HCT116 (cell line): Measurements from ENCODE around the gene CCDC185. TPM values are rescaled to one million over a fixed set of nuclear protein-coding genes. Genes with fewer than 3 reads are reported as not detected.

Source experiments
- ATAC-seq: fragments of 200-7000 bp; cut with Tn5 transposase; 2 replicates; pipeline ENCODE4 v1.9.1; 2020; ENCODE audit warnings: mild to moderate bottlenecking, moderate library complexity
- BruUV-seq: library from RNA; stranded (reverse); fragments of 400-500 nt; replicated peaks from 2 replicates; lab custom pipeline; 2021; lab: Mats Ljungman, UMichigan
- CTCF ChIA-PET: fragments of 300-600 bp; sonication (Branson Sonifier 250); formaldehyde crosslinking; loops from one replicate; lab custom pipeline; 2021; ENCODE audit warnings: antibody characterized with exemption; lab: Charles Lee
- POLR2A ChIA-PET: fragments of 300-600, 350-600 bp; sonication (Branson Sonifier 250); formaldehyde crosslinking; loops from one replicate; lab custom pipeline; 2021; ENCODE audit warnings: antibody characterized with exemption; lab: Charles Lee
- RAD21 ChIA-PET, 2 experiments: fragments of 300-600 bp; sonication (Branson Sonifier 250); formaldehyde crosslinking; loops; one replicate each; lab custom pipeline; 2023; ENCODE audit warnings: low total read pairs in 2 of 2; ENCODE audit not compliant: uncharacterized antibody in 2 of 2, unreplicated experiment in 2 of 2, low non-redundant PET in 1 of 2; lab: Charles Lee
- DNase-seq: peaks from one replicate; pipeline ENCODE4 v3.0.0-alpha.2; 2010; ENCODE audit warnings: low read depth, low spot score
- H2AFZ ChIP-seq: fragments of 200-600 bp; shearing (Covaris generic), sonication (generic); 2 replicates; pipeline ENCODE4 v1.6.1; 2017; ENCODE audit warnings: low read depth, mixed run types, mixed read lengths, antibody characterized with exemption, low read length; ENCODE audit not compliant: poor library complexity, severe bottlenecking
- H3K27ac ChIP-seq: 2 replicates; pipeline ENCODE4 v1.5.1; 2012; ENCODE audit warnings: low read depth, low read length
- H3K27me3 ChIP-seq: fragments of 200-600 bp; sonication (generic); 2 replicates; pipeline ENCODE4 v1.6.1; 2016; ENCODE audit warnings: mixed run types, low read length, mixed read lengths; ENCODE audit not compliant: insufficient read depth
- H3K36me3 ChIP-seq, 2 experiments: fragments of 200-500 bp in 1 of 2; fragments of 200-600 bp in 1 of 2; sonication (Bioruptor generic) in 1 of 2; sonication (generic) in 1 of 2; 2 replicates each; pipeline versions ENCODE4 v1.5.1 to v1.6.1; 2014 to 2016; ENCODE audit warnings: low read length in 2 of 2, inconsistent platforms in 1 of 2, mixed read lengths in 1 of 2, mixed run types in 1 of 2; ENCODE audit not compliant: insufficient read depth in 2 of 2, control insufficient read depth in 1 of 2
- H3K4me1 ChIP-seq, 2 experiments: fragments of 200-600 bp in 1 of 2; sonication (generic) in 1 of 2; 2 replicates each; pipeline versions ENCODE4 v1.5.1 to v1.6.1; 2012 to 2017; ENCODE audit warnings: low read length in 2 of 2, inconsistent platforms in 1 of 2, mild to moderate bottlenecking in 1 of 2, mixed read lengths in 1 of 2, mixed run types in 1 of 2, moderate library complexity in 1 of 2; ENCODE audit not compliant: insufficient read depth in 2 of 2, control insufficient read depth in 1 of 2
- H3K4me2 ChIP-seq: fragments of 200-600 bp; sonication (generic); 2 replicates; pipeline ENCODE4 v1.6.1; 2017; ENCODE audit warnings: mixed run types, low read length, mixed read lengths
- H3K4me3 ChIP-seq, 2 experiments: fragments of 200-600 bp in 1 of 2; sonication (generic) in 1 of 2; replicated peaks in 1 of 2; 2 replicates each; pipeline ENCODE4 v1.5.1; 2011 to 2016; ENCODE audit warnings: low read length in 2 of 2, control low read depth in 1 of 2, low read depth in 1 of 2, mild to moderate bottlenecking in 1 of 2, mixed read lengths in 1 of 2, mixed run types in 1 of 2
- H3K79me2 ChIP-seq: fragments of 200-600 bp; sonication (generic); 2 replicates; pipeline ENCODE4 v1.6.1; 2017; ENCODE audit warnings: mild to moderate bottlenecking, mixed run types, low read length, moderate library complexity, mixed read lengths; ENCODE audit not compliant: insufficient read depth
- H3K9ac ChIP-seq: fragments of 200-600 bp; sonication (generic); 2 replicates; pipeline ENCODE4 v1.6.1; 2016; ENCODE audit warnings: low read length, mixed read lengths
- H3K9me2 ChIP-seq: fragments of 200-600 bp; sonication (generic), shearing (Covaris generic); 2 replicates; pipeline ENCODE4 v1.6.1; 2017; ENCODE audit warnings: mixed run types, mild to moderate bottlenecking, moderate library complexity; ENCODE audit not compliant: insufficient read depth
- H3K9me3 ChIP-seq, 2 experiments: fragments of 200-500 bp in 1 of 2; fragments of 200-600 bp in 1 of 2; sonication (Bioruptor generic) in 1 of 2; sonication (generic) in 1 of 2; 2 replicates each; pipeline ENCODE4 v1.6.1; 2014 to 2017; ENCODE audit warnings: low read length in 2 of 2, mixed read lengths in 2 of 2, inconsistent platforms in 1 of 2, low read depth in 1 of 2, mild to moderate bottlenecking in 1 of 2, mixed run types in 1 of 2, moderate library complexity in 1 of 2; ENCODE audit not compliant: control insufficient read depth in 1 of 2, insufficient read depth in 1 of 2
- H4K20me1 ChIP-seq: fragments of 200-600 bp; sonication (generic), shearing (Covaris generic); 2 replicates; pipeline ENCODE4 v1.6.1; 2017; ENCODE audit warnings: mixed run types, mild to moderate bottlenecking, moderate library complexity; ENCODE audit not compliant: insufficient read depth
- ATF3 ChIP-seq: IDR thresholded peaks from 2 replicates; pipeline ENCODE4 v1.6.1; 2012
- CBX3 ChIP-seq: IDR thresholded peaks from 2 replicates; pipeline ENCODE4 v1.6.1; 2012; ENCODE audit warnings: low read depth
- CEBPB ChIP-seq: IDR thresholded peaks from 2 replicates; pipeline ENCODE4 v1.6.1; 2012; ENCODE audit warnings: low read depth
- EGR1 ChIP-seq: IDR thresholded peaks from 2 replicates; pipeline ENCODE4 v1.6.1; 2012; ENCODE audit warnings: low read depth
- FOSL1 ChIP-seq: IDR thresholded peaks from 2 replicates; pipeline ENCODE4 v1.6.1; 2012; ENCODE audit warnings: low read depth
- JUND ChIP-seq: IDR thresholded peaks from 2 replicates; pipeline ENCODE4 v1.6.1; 2012
- POLR2A ChIP-seq: IDR thresholded peaks from 2 replicates; pipeline ENCODE4 v1.7.0; 2011; ENCODE audit warnings: borderline replicate concordance; ENCODE audit not compliant: insufficient read depth, insufficient read length; ENCODE audit errors: extremely low read depth
- POLR2AphosphoS5 ChIP-seq: IDR thresholded peaks from 2 replicates; pipeline ENCODE4 v1.6.1; 2011; ENCODE audit warnings: mild to moderate bottlenecking, low read depth, low read length, moderate library complexity
- RAD21 ChIP-seq: IDR thresholded peaks from 2 replicates; pipeline ENCODE4 v1.6.1; 2012; ENCODE audit warnings: low read depth, mild to moderate bottlenecking
- SP1 ChIP-seq: IDR thresholded peaks from 2 replicates; pipeline ENCODE4 v1.6.1; 2012; ENCODE audit warnings: low read depth
- TCF7L2 ChIP-seq: IDR thresholded peaks from 2 replicates; pipeline ENCODE4 v1.7.0; 2011; ENCODE audit warnings: borderline replicate concordance, inconsistent platforms; ENCODE audit not compliant: insufficient read depth, insufficient read length; ENCODE audit errors: extremely low read depth
- YY1 ChIP-seq: IDR thresholded peaks from 2 replicates; pipeline ENCODE4 v1.6.1; 2011; ENCODE audit warnings: low read length, low read depth, moderate library complexity, mild to moderate bottlenecking; ENCODE audit not compliant: insufficient replicate concordance; ENCODE audit errors: extremely low read depth
- ZFX ChIP-seq: fragments of 450-650 bp; IDR thresholded peaks from 2 replicates; pipeline ENCODE4 v1.6.1; 2017
- ZNF274 ChIP-seq: fragments of 200-500 bp; sonication (Bioruptor generic); IDR thresholded peaks from 2 replicates; pipeline ENCODE4 v1.6.1; 2014; ENCODE audit warnings: mild to moderate bottlenecking, low read depth, low read length, inconsistent platforms
- intact Hi-C: fragments of 100-400 bp; cut with micrococcal nuclease; formaldehyde crosslinking; loops from 2 replicates; pipeline ENCODE4 v1.10.0; 2022
- total RNA-seq: library from RNA; stranded (reverse); gene quantifications from one replicate; pipeline ENCODE4 v1.2.1, GENCODE V29; 2021; ENCODE audit not compliant: unreplicated experiment
- TF ChIP-seq, protein P1 (sequence below): IDR thresholded peaks from 2 replicates; pipeline ENCODE4 v1.6.1; 2012
- TF ChIP-seq, protein P2 (sequence below), 3 experiments: fragments of 200-600 bp in 1 of 3; sonication (generic) in 1 of 3; IDR thresholded peaks in 2 of 3; conservative IDR thresholded peaks in 1 of 3; 2 replicates each; pipeline ENCODE4 v1.5.1; 2012 to 2017; ENCODE audit warnings: low read depth in 2 of 3, low read length in 2 of 3, antibody characterized with exemption in 1 of 3, borderline replicate concordance in 1 of 3, control low read depth in 1 of 3, mild to moderate bottlenecking in 1 of 3, mixed read lengths in 1 of 3, mixed run types in 1 of 3, moderate library complexity in 1 of 3; ENCODE audit not compliant: insufficient read depth in 1 of 3
- TF ChIP-seq, protein P3 (sequence below): IDR thresholded peaks from 2 replicates; pipeline ENCODE4 v1.6.1; 2011; ENCODE audit warnings: mild to moderate bottlenecking, low read length, moderate library complexity; ENCODE audit not compliant: insufficient replicate concordance; ENCODE audit errors: extremely low read depth

The CCDC185 gene
- total RNA-seq, 1 experiment from 2014 or later, result not detected

DNA sequence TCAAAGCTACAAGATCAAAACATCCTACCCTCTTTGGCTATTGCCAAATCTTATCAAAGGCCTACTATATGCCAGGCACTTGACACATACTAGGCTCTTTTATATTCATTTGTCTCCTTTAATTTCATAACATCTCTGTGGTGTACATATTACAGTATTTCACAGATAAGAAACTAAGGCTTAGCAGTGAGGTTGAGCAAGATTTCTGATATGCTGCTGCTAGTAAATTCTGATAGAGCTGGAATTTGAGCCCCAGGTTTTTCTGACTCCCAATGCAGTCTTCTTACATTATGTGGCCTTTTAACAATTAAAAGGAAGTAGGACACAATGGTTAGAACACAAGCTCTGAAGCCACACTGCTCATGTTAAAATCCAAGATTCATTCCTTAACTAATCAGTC lies 16.8 kb downstream of the CCDC185 start:
- ChIA-PET CTCF (no interaction called here), POLR2A (no interaction called here)

More for the DNA sequence above, 16.8 kb downstream of the CCDC185 start:
- H3K4me2 ChIP-seq, result no peak overlapping the region
- no peaks in the 10 kb centered on the region for H3K79me2 ChIP-seq
- BruUV-seq, result no TSS peak
- no peak overlapping the region for H3K27ac ChIP-seq
- RAD21 ChIA-PET, result no interaction called here
- no peaks in the 10 kb centered on the region for H3K9me2 ChIP-seq
- no peak overlapping the region for H3K4me3 ChIP-seq
- H3K36me3 ChIP-seq, result no peaks in the 10 kb centered on the region
- DNase-seq (no peak), ATAC-seq (no peak)
- no peaks in the 10 kb centered on the region for H3K4me1 ChIP-seq
- H3K27me3 ChIP-seq, result no peaks in the 10 kb centered on the region
- TF ChIP-seq TCF7L2 (no peak), RAD21 (no peak), FOSL1 (no peak), CEBPB (no peak), POLR2AphosphoS5 (no peak), SP1 (no peak), ZFX (no peak), EGR1 (no peak), ZNF274 (no peak), CBX3 (no peak), POLR2A (no peak), YY1 (no peak), ATF3 (no peak), JUND (no peak)
- TF ChIP-seq, protein P1, sequence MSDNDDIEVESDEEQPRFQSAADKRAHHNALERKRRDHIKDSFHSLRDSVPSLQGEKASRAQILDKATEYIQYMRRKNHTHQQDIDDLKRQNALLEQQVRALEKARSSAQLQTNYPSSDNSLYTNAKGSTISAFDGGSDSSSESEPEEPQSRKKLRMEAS, result no peak
- TF ChIP-seq, protein P2, sequence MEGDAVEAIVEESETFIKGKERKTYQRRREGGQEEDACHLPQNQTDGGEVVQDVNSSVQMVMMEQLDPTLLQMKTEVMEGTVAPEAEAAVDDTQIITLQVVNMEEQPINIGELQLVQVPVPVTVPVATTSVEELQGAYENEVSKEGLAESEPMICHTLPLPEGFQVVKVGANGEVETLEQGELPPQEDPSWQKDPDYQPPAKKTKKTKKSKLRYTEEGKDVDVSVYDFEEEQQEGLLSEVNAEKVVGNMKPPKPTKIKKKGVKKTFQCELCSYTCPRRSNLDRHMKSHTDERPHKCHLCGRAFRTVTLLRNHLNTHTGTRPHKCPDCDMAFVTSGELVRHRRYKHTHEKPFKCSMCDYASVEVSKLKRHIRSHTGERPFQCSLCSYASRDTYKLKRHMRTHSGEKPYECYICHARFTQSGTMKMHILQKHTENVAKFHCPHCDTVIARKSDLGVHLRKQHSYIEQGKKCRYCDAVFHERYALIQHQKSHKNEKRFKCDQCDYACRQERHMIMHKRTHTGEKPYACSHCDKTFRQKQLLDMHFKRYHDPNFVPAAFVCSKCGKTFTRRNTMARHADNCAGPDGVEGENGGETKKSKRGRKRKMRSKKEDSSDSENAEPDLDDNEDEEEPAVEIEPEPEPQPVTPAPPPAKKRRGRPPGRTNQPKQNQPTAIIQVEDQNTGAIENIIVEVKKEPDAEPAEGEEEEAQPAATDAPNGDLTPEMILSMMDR (IDR thresholded peaks at IDR 0.05 in 2 of 3, conservative IDR thresholded peaks at IDR 0.05 in 1 of 3; ENCODE audit: borderline replicate concordance in 1 of 3, insufficient read depth in 1 of 3, low read depth in 2 of 3, low read length in 2 of 3), result no peak
- TF ChIP-seq, protein P3, sequence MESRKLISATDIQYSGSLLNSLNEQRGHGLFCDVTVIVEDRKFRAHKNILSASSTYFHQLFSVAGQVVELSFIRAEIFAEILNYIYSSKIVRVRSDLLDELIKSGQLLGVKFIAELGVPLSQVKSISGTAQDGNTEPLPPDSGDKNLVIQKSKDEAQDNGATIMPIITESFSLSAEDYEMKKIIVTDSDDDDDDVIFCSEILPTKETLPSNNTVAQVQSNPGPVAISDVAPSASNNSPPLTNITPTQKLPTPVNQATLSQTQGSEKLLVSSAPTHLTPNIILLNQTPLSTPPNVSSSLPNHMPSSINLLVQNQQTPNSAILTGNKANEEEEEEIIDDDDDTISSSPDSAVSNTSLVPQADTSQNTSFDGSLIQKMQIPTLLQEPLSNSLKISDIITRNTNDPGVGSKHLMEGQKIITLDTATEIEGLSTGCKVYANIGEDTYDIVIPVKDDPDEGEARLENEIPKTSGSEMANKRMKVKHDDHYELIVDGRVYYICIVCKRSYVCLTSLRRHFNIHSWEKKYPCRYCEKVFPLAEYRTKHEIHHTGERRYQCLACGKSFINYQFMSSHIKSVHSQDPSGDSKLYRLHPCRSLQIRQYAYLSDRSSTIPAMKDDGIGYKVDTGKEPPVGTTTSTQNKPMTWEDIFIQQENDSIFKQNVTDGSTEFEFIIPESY, result no peak
- no peaks in the 10 kb centered on the region for H4K20me1 ChIP-seq
- no peak overlapping the region for H3K9ac ChIP-seq
- no peaks in the 10 kb centered on the region for H3K9me3 ChIP-seq
- H2AFZ ChIP-seq, result no peak overlapping the region
- intact Hi-C loops, result no loop called here
